Suprapubic skin (tissue), 3 donors: ENCODE measurements around the gene PLXNA4.

ENCODE experiments used
- CTCF ChIP-seq, 2 donors: fragments of 200-600 bp in 1 of 2; fragments of 450-650 bp in 1 of 2; sonication (generic) in 1 of 2; IDR thresholded peaks; one replicate each; pipeline ENCODE4 v1.5.1; 2016 to 2019; ENCODE audit warnings: antibody characterized with exemption in 2 of 2, mild to moderate bottlenecking in 1 of 2, moderate library complexity in 1 of 2
- EP300 ChIP-seq: sonication (generic); formaldehyde crosslinking; IDR thresholded peaks from one replicate; pipeline ENCODE4 v1.6.1; 2017; ENCODE audit warnings: antibody characterized with exemption
- POLR2A ChIP-seq, 2 donors: fragments of 450-650 bp; IDR thresholded peaks; one replicate each; pipeline ENCODE4 v1.6.1; 2017; ENCODE audit warnings: antibody characterized with exemption in 2 of 2, mild to moderate bottlenecking in 2 of 2, moderate library complexity in 2 of 2

- TF ChIP-seq POLR2A (IDR thresholded peaks at IDR 0.05) = no peak
- TF ChIP-seq EP300 = no peak
- TF ChIP-seq CTCF (IDR thresholded peaks at IDR 0.05) = no peak
These were observed 42.1 kb upstream of the PLXNA4 start for GRCh38 chr7:132618271-132618955.
